ENCODE measurements around the gene TRIM9. TPM values are rescaled to one million over a fixed set of nuclear protein-coding genes. Genes with fewer than 3 reads are reported as not detected.

TRIM9 gene
- total RNA-seq, 1 donor from 2014 or later: 28.5 TPM

GRCh38 chr14:51067295-51067694 is 27.6 kb downstream of the TRIM9 start:
- FAIRE-seq: no peak

GRCh38 chr14:51066576-51066975 is 28.3 kb downstream of the TRIM9 start:
- no peak for FAIRE-seq
- DNase-seq (ENCODE audit: low spot score in 2 of 2): no peak

More at GRCh38 chr14:51067295-51067694, 27.6 kb downstream of the TRIM9 start:
- DNase-seq (ENCODE audit: low spot score in 2 of 2): no peak

GRCh38 chr14:51059032-51059431 is 35.9 kb downstream of the TRIM9 start:
- FAIRE-seq: no peak
- DNase-seq (ENCODE audit: low spot score in 2 of 2): no peak

- no peak for DNase-seq (ENCODE audit: low spot score in 2 of 2)
- no peak for FAIRE-seq
These were observed 36.5 kb downstream of the TRIM9 start for GRCh38 chr14:51058382-51058781.

- no peak for DNase-seq (ENCODE audit: low spot score in 2 of 2)
- no peak for FAIRE-seq
These were observed 38.5 kb downstream of the TRIM9 start for GRCh38 chr14:51056421-51056820.

GRCh38 chr14:51053157-51053556 is 41.7 kb downstream of the TRIM9 start:
- peak; percentile 82 for FAIRE-seq
- DNase-seq (ENCODE audit: low spot score in 2 of 2): no peak

GRCh38 chr14:51044961-51045360 is 49.9 kb downstream of the TRIM9 start:
- no peak for DNase-seq (ENCODE audit: low spot score in 2 of 2)
- FAIRE-seq: no peak

- FAIRE-seq (no peak), DNase-seq (ENCODE audit: low spot score in 2 of 2) (no peak)
These were observed 53.0 kb downstream of the TRIM9 start for GRCh38 chr14:51041883-51042282.

GRCh38 chr14:51041108-51041531 is 53.8 kb downstream of the TRIM9 start:
- FAIRE-seq (no peak), DNase-seq (ENCODE audit: low spot score in 2 of 2) (no peak)

- DNase-seq (ENCODE audit: low spot score in 2 of 2) (no peak), FAIRE-seq (no peak)
These were observed 55.7 kb downstream of the TRIM9 start for GRCh38 chr14:51039252-51039651.

- no peak for FAIRE-seq
- no peak for DNase-seq (ENCODE audit: low spot score in 2 of 2)
These were observed 59.2 kb downstream of the TRIM9 start for GRCh38 chr14:51035611-51036192.

- FAIRE-seq: no peak
- no peak for DNase-seq (ENCODE audit: low spot score in 2 of 2)
These were observed 65.8 kb downstream of the TRIM9 start for GRCh38 chr14:51028851-51029754.

- DNase-seq (ENCODE audit: low spot score in 2 of 2): no peak
- FAIRE-seq: no peak
These were observed 66.5 kb downstream of the TRIM9 start for GRCh38 chr14:51028361-51028760.

GRCh38 chr14:51024377-51024776 is 70.5 kb downstream of the TRIM9 start:
- no peak for FAIRE-seq
- no peak for DNase-seq (ENCODE audit: low spot score in 2 of 2)

GRCh38 chr14:51023964-51024363 is 70.9 kb downstream of the TRIM9 start:
- no peak for DNase-seq (ENCODE audit: low spot score in 2 of 2)
- no peak for FAIRE-seq

GRCh38 chr14:51022769-51023168 is 72.1 kb downstream of the TRIM9 start:
- FAIRE-seq (peak; percentile 47), DNase-seq (ENCODE audit: low spot score in 2 of 2) (no peak)

- FAIRE-seq (no peak), DNase-seq (ENCODE audit: low spot score in 2 of 2) (no peak)
These were observed 74.7 kb downstream of the TRIM9 start for GRCh38 chr14:51020024-51020710.

- FAIRE-seq: no peak
- no peak for DNase-seq (ENCODE audit: low spot score in 2 of 2)
These were observed 75.8 kb downstream of the TRIM9 start for GRCh38 chr14:51019089-51019488.

GRCh38 chr14:51018521-51018920 is 76.4 kb downstream of the TRIM9 start:
- FAIRE-seq (no peak), DNase-seq (ENCODE audit: low spot score in 2 of 2) (no peak)

- FAIRE-seq (no peak), DNase-seq (ENCODE audit: low spot score in 2 of 2) (no peak)
These were observed 80.3 kb downstream of the TRIM9 start for GRCh38 chr14:51014625-51015024.

- DNase-seq (ENCODE audit: low spot score in 2 of 2) (no peak), FAIRE-seq (no peak)
These were observed 80.8 kb downstream of the TRIM9 start for GRCh38 chr14:51014086-51014485.

All from frontal cortex (tissue), 4 donors.